HFF-Myc (cell line): ENCODE results near the gene SPP1.

Experiments used
- DNase-seq: peaks from one replicate; pipeline ENCODE4 v3.0.0-alpha.2; 2011; ENCODE audit warnings: low read depth; ENCODE audit errors: extremely low read depth
- H3K4me3 ChIP-seq: replicated peaks from 2 replicates; pipeline ENCODE4 v1.5.1; 2011; ENCODE audit warnings: low read depth, mild to moderate bottlenecking, control low read depth, low read length
- CTCF ChIP-seq: IDR thresholded peaks from 2 replicates; pipeline ENCODE4 v1.5.1; 2012; ENCODE audit warnings: mild to moderate bottlenecking, low read depth, low read length, control low read depth; ENCODE audit errors: missing control alignments

SPP1 gene

GRCh38 chr4:87975466-87975865, at the start of gene SPP1:
SPP1 (plus strand) TSS chr4:87975714; CDS start chr4:87976896, 1,182 bp downstream.
- no peak for TF ChIP-seq CTCF
- H3K4me3 ChIP-seq, result no peak within 1 kb of the TSS
- DNase-seq, result no peak

DNA sequence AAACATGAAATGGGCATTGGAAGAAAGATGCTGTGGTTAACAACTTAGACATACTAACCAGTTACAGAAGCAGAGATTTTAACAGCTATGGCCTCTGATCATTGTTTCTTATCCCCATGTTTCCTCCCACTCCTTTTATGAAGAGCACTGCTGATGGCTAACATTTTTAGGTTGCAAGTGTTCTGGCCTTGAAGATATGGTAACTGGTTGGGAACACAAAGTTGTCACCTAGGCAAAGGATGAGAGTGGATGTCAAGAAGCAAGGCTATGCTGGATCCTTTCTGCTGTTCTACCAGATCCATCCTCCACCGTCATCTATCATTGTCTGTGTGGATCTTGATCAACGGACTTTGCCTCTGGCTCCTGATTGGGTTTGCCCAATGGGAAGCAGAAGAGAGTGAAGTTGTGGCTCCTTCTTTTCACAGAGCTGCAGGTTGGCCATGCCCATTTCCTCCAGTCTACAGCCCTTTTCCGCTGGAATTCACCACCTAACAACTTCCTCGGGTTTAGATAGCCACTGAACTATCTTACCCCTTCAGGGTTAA, 48.9 kb upstream of the SPP1 start:
- no peak overlapping the region for H3K4me3 ChIP-seq
- DNase-seq, result no peak
- no peak for TF ChIP-seq CTCF

- DNase-seq, result no peak
- no peak overlapping the region for H3K4me3 ChIP-seq
- TF ChIP-seq CTCF, result no peak
Measured at GRCh38 chr4:87930629-87931028, 44.9 kb upstream of the SPP1 start.

GRCh38 chr4:87931932-87932331, 43.6 kb upstream of the SPP1 start:
- no peak for DNase-seq
- H3K4me3 ChIP-seq, result no peak overlapping the region
- TF ChIP-seq CTCF, result no peak

- DNase-seq, result no peak
- no peak overlapping the region for H3K4me3 ChIP-seq
- TF ChIP-seq CTCF, result no peak
Measured at GRCh38 chr4:87932718-87933141, 42.8 kb upstream of the SPP1 start.

DNA sequence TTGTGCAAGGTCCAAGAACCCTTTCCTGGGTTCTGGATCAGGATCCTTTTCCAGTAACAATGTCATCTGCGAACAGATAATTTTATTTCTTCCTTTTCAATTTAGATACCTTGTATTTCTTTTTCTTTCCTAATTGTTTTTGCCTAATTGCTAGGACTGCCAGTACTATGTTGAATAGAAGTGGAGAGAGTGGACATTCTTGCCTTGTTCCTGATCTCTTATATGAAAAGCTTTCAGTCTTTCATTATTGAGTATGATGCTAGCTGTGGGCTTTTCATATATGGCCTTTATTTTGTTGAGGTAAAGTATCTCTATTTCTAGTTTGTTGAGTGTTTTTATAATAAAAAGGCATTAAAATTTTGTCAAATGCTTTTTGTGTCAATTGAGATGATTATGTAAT, 42.2 kb upstream of the SPP1 start:
- no peak for TF ChIP-seq CTCF
- H3K4me3 ChIP-seq, result no peak overlapping the region
- no peak for DNase-seq

GRCh38 chr4:87934157-87934704, 41.3 kb upstream of the SPP1 start:
- H3K4me3 ChIP-seq, result no peak overlapping the region
- no peak for DNase-seq
- TF ChIP-seq CTCF, result no peak
